ENCODE measurements around the gene E2F6. TPM values are rescaled to one million over a fixed set of nuclear protein-coding genes. Genes with fewer than 3 reads are reported as not detected.

E2F6 gene
- total and polyA plus RNA-seq, 2 of the 13 experiments (the other 11 are each of a cell fraction or from before 2014, with no cell fraction given) = 27.3 to 36.0 TPM

GRCh38 chr2:11498543-11499034 is 32.6 kb upstream of the E2F6 start (continued):
- TF ChIP-seq HMGXB3 (CRISPR knock-in tag; IDR thresholded peaks at IDR 0.05; ENCODE audit: borderline replicate concordance) (peak; percentile 50), MAF1 (CRISPR knock-in tag; IDR thresholded peaks at IDR 0.05; ENCODE audit: borderline replicate concordance) (no peak), IKZF4 (CRISPR knock-in tag; IDR thresholded peaks at IDR 0.05; ENCODE audit: borderline replicate concordance, low read depth, not compliant biosample characterization) (no peak), PRDM10 (CRISPR knock-in tag; IDR thresholded peaks at IDR 0.05; ENCODE audit: low read depth) (no peak), ZFP90 (CRISPR knock-in tag; IDR thresholded peaks at IDR 0.05; ENCODE audit: borderline replicate concordance) (0 out of 2 replicates have a peak, but pooled peaks have one; percentile 11), KDM3A (CRISPR knock-in tag; IDR thresholded peaks at IDR 0.05; ENCODE audit: low read depth) (no peak), TRIM24 (CRISPR knock-in tag; IDR thresholded peaks at IDR 0.05) (no peak), ZNF292 (CRISPR knock-in tag; IDR thresholded peaks at IDR 0.05; ENCODE audit: borderline replicate concordance, low read depth) (no peak; the same call in 1 of the 2 replicates), ZNF567 (CRISPR knock-in tag; IDR thresholded peaks at IDR 0.05; ENCODE audit: borderline replicate concordance) (no peak), RFXANK (CRISPR knock-in tag; IDR thresholded peaks at IDR 0.05) (no peak), DR1 (CRISPR knock-in tag; IDR thresholded peaks at IDR 0.05) (no peak), HNRNPL (IDR thresholded peaks at IDR 0.05; ENCODE audit: low read depth, low read length) (peak; percentile 100), ZBTB4 (CRISPR knock-in tag; IDR thresholded peaks at IDR 0.05; ENCODE audit: borderline replicate concordance) (0 out of 2 replicates have a peak, but pooled peaks have one; percentile 6), NFIB (CRISPR knock-in tag; IDR thresholded peaks at IDR 0.05; ENCODE audit: borderline replicate concordance) (no peak)

All from HepG2 (cell line).